ENCODE results near the gene PTPRD. TPM values are rescaled to one million over a fixed set of nuclear protein-coding genes. Genes with fewer than 3 reads are reported as not detected.

PTPRD gene
- total RNA-seq, 1 donor: 26.3 TPM

DNA sequence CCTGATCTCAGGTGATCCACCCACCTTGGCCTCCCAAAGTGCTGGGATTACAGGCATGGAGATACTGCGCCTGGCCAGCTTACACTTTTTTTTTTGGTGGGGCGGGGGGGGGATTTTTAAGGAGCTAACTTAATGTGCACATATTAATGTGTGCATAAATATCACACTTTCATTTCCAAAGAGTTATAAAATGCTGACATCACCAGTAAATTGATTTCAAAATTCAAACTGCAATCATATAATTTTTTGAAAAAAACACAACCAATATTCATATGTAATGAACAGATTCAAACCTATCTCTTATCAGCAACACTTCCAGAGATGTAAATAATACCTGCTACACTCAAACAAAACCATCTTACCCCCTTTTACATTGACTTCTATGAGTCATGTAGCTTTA, 1806.7 kb downstream of the PTPRD start:
- no peak overlapping the region for H3K4me3 ChIP-seq (ENCODE audit: low read depth, low read length)
- TF ChIP-seq, protein P1, sequence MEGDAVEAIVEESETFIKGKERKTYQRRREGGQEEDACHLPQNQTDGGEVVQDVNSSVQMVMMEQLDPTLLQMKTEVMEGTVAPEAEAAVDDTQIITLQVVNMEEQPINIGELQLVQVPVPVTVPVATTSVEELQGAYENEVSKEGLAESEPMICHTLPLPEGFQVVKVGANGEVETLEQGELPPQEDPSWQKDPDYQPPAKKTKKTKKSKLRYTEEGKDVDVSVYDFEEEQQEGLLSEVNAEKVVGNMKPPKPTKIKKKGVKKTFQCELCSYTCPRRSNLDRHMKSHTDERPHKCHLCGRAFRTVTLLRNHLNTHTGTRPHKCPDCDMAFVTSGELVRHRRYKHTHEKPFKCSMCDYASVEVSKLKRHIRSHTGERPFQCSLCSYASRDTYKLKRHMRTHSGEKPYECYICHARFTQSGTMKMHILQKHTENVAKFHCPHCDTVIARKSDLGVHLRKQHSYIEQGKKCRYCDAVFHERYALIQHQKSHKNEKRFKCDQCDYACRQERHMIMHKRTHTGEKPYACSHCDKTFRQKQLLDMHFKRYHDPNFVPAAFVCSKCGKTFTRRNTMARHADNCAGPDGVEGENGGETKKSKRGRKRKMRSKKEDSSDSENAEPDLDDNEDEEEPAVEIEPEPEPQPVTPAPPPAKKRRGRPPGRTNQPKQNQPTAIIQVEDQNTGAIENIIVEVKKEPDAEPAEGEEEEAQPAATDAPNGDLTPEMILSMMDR (IDR thresholded peaks at IDR 0.05; ENCODE audit: insufficient read depth, low read depth, low read length): no peak
- no peak for DNase-seq (ENCODE audit: low read depth)

DNA sequence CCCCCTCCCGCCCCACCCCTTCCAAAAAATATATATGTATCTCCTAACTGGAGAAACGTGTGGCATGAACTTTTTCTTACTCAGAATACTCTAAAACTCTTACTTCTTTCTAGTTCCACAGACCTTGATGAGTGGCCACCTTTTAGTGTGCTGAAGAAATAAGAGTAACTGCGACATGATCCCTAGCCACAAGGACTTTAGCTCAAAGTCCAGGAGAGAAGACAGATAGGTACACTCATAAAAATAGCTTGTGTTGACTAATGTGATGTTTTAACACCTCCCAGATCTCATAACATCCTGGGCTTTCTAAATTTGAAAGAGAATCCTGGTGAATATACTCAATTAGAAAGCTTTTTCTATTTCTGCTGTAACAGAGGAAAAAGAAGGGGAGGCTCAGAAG, 1808.2 kb downstream of the PTPRD start:
- TF ChIP-seq, protein P1 (IDR thresholded peaks at IDR 0.05; ENCODE audit: insufficient read depth, low read depth, low read length): no peak
- no peak overlapping the region for H3K4me3 ChIP-seq (ENCODE audit: low read depth, low read length)
- no peak for DNase-seq (ENCODE audit: low read depth)

DNA sequence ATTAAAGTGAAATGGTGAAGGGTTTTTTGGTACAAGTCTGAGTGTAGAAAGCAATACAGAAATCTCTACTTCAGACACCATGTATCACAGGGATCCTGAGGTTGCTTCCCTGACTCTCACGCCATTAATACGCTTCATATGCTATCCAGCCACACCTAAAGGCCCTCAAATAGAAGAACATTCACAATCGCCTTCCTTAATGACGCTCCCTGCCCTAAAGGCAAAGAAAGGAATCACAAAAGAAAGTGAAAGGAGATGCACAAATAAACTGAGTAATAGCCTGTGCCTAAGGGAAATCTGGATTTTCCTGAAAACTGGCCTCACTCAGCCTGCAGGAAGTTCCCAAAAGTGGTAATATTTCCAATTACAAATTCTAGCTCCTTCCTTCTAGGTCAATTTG, 1810.6 kb downstream of the PTPRD start:
- no peak for DNase-seq (ENCODE audit: low read depth)
- no peak overlapping the region for H3K4me3 ChIP-seq (ENCODE audit: low read depth, low read length)
- TF ChIP-seq, protein P1 (IDR thresholded peaks at IDR 0.05; ENCODE audit: insufficient read depth, low read depth, low read length): no peak

DNA sequence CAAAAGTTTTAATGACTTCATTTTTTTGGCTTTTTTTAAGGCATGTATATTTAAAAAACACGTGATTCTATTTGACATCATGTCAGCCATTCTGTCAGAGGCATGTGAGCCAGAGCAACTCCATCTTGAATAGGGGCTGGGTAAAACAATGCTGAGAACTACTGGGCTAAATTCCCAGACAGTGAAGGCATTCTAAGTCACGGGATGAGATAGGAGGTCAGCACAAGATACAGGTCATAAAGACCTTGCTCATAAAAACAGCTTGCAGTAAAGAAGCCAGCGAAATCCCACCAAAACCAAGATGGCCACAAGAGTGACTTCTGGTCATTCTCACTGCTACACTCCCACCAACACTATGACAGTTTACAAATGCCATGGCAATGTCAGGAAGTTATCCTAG, 1812.6 kb downstream of the PTPRD start:
- no peak for DNase-seq (ENCODE audit: low read depth)
- TF ChIP-seq, protein P1 (IDR thresholded peaks at IDR 0.05; ENCODE audit: insufficient read depth, low read depth, low read length): no peak
- H3K4me3 ChIP-seq (ENCODE audit: low read depth, low read length): no peak overlapping the region

DNA sequence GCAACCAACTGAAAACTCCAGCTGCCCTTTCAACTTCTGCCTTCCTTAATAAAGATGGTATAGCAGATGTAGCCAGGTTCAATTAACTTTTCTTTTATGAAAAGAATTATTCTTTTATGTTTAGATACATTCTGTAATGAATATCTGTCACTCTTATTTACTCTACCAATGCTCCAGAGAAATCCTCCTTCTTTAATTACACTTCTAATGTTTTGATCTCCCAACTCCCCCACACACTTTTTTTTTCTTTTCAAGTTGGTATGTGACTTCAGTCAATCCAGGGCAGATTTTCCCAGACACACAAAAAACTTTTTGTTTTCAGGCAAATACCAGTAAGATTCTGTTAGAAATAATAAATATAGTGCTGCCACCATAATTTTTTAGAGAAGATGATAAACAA, 1813.2 kb downstream of the PTPRD start:
- TF ChIP-seq, protein P1 (IDR thresholded peaks at IDR 0.05; ENCODE audit: insufficient read depth, low read depth, low read length): no peak
- no peak for DNase-seq (ENCODE audit: low read depth)
- H3K4me3 ChIP-seq (ENCODE audit: low read depth, low read length): no peak overlapping the region

DNA sequence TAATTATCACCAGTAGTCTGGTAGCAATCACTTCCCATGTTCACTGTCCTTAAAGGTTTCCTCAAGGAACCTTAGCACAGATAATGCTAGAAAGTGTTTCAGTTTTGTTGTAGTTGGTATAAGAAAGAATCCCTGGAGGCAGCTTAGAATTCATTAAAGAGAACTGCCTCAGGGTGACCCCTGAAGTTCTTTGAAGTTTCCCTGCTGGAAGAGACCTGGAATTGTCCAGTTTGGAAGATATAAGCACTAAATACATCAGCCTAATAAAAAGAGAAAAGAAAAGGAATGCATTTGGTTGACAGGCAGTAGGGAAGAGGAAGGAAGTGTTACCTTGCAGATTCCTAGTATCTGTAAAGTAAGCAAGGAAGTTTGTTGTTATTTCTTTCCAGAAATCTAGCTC, 1813.6 kb downstream of the PTPRD start:
- no peak for DNase-seq (ENCODE audit: low read depth)
- TF ChIP-seq, protein P1 (IDR thresholded peaks at IDR 0.05; ENCODE audit: insufficient read depth, low read depth, low read length): no peak
- H3K4me3 ChIP-seq (ENCODE audit: low read depth, low read length): no peak overlapping the region

DNA sequence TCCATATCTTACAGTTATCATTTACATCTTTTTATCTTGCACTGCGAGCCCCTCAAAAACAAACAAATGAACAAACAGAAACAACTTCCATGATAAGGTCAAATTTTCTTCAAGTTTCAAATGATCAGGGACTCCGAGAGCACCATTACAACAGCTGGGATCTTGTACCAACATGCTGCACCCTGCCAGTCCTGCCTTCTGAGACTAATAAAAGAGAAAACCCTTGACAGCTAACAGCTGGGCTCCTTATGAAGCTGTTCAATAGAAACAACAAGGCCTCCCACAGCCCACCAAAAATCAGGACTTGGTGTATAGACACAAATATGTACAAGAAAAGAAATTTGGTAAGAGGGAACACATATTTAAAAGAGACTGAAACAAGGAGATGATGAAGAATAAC, 1828.0 kb downstream of the PTPRD start:
- peak; percentile 8 for DNase-seq (ENCODE audit: low read depth)
- TF ChIP-seq, protein P1 (IDR thresholded peaks at IDR 0.05; ENCODE audit: insufficient read depth, low read depth, low read length): no peak
- H3K4me3 ChIP-seq (ENCODE audit: low read depth, low read length): no peak overlapping the region

Measured in fibroblast of villous mesenchyme (primary cell).